Fibroblast of lung (primary cell): ENCODE results near the gene AP3S2. TPM values are rescaled to one million over a fixed set of nuclear protein-coding genes. Genes with fewer than 3 reads are reported as not detected.

ENCODE experiments used
- DNase-seq, 2 donors: peaks; one replicate each; pipeline versions ENCODE4 v3.0.0 to v3.0.0-alpha.2; 2010; ENCODE audit warnings: low read depth in 2 of 2
- H2AFZ ChIP-seq: 2 replicates; pipeline ENCODE4 v1.5.1; 2012; ENCODE audit warnings: low read length, control low read depth, inconsistent platforms
- H3K27ac ChIP-seq: 2 replicates; pipeline ENCODE4 v1.5.1; 2011; ENCODE audit warnings: low read length, control low read depth; ENCODE audit not compliant: insufficient read depth
- H3K27me3 ChIP-seq: 2 replicates; pipeline ENCODE4 v1.5.1; 2011; ENCODE audit warnings: mild to moderate bottlenecking, low read length; ENCODE audit not compliant: control insufficient read depth, insufficient read depth
- H3K36me3 ChIP-seq: 2 replicates; pipeline ENCODE4 v1.5.1; 2011; ENCODE audit warnings: low read length; ENCODE audit not compliant: control insufficient read depth, insufficient read depth
- H3K4me1 ChIP-seq: 2 replicates; pipeline ENCODE4 v1.5.1; 2011; ENCODE audit warnings: low read length; ENCODE audit not compliant: control insufficient read depth, insufficient read depth; ENCODE audit errors: extremely low read depth
- H3K4me2 ChIP-seq: 2 replicates; pipeline ENCODE4 v1.5.1; 2011; ENCODE audit warnings: low read length, control low read depth; ENCODE audit not compliant: insufficient read depth; ENCODE audit errors: extremely low read depth
- H3K4me3 ChIP-seq, 4 experiments: fragments of 200-600 bp in 1 of 4; sonication (generic) in 1 of 4; replicated peaks in 1 of 4; 2 replicates each; pipeline ENCODE4 v1.5.1; 2011 to 2016; ENCODE audit warnings: low read length in 4 of 4, low read depth in 3 of 4, mild to moderate bottlenecking in 3 of 4, control low read depth in 2 of 4, inconsistent platforms in 1 of 4, mixed read lengths in 1 of 4; ENCODE audit not compliant: insufficient read depth in 1 of 4; ENCODE audit errors: control extremely low read depth in 1 of 4
- H3K79me2 ChIP-seq: 2 replicates; pipeline ENCODE4 v1.5.1; 2012; ENCODE audit warnings: mild to moderate bottlenecking, low read length, inconsistent platforms; ENCODE audit not compliant: control insufficient read depth, insufficient read depth
- H3K9ac ChIP-seq: 2 replicates; pipeline ENCODE4 v1.5.1; 2011; ENCODE audit warnings: mild to moderate bottlenecking, low read length, control low read depth; ENCODE audit not compliant: insufficient read depth
- H3K9me3 ChIP-seq: 2 replicates; pipeline ENCODE4 v1.5.1; 2012; ENCODE audit warnings: low read depth, low read length; ENCODE audit not compliant: control insufficient read depth, insufficient read depth
- H4K20me1 ChIP-seq: 2 replicates; pipeline ENCODE4 v1.5.1; 2011; ENCODE audit warnings: low read length; ENCODE audit not compliant: control insufficient read depth, insufficient read depth; ENCODE audit errors: extremely low read depth
- EZH2 ChIP-seq: IDR thresholded peaks from 2 replicates; pipeline ENCODE4 v1.5.1; 2012; ENCODE audit warnings: low read length, control low read depth, mild to moderate bottlenecking; ENCODE audit errors: missing control alignments
- polyA plus RNA-seq, 2 donors: library from polyadenylated mRNA; depleted of rRNA in 1 of 2; stranded (reverse) in 1 of 2; unstranded in 1 of 2; fragments of >200 nt; gene quantifications; 2 replicates each; pipeline ENCODE4 v1.2.1, GENCODE V29; 2011 to 2012; ENCODE audit warnings: missing spikeins in 1 of 2
- total RNA-seq: library from RNA; depleted of rRNA; stranded (reverse); fragments of >200 nt; gene quantifications from 2 replicates; pipeline ENCODE4 v1.2.1, GENCODE V29; 2014
- TF ChIP-seq, protein P1 (sequence below), 2 donors: IDR thresholded peaks in 1 of 2; conservative IDR thresholded peaks in 1 of 2; 1 replicate in 1 of 2; 2 replicates in 1 of 2; pipeline ENCODE4 v1.5.1; 2011 to 2012; ENCODE audit warnings: low read length in 2 of 2, control low read depth in 1 of 2, inconsistent platforms in 1 of 2, low read depth in 1 of 2, mild to moderate bottlenecking in 1 of 2

The AP3S2 gene
- total and polyA plus RNA-seq, 2 donors (not counting 1 experiment from before 2014, with no cell fraction given) = 54.4 to 69.5 TPM

GRCh38 chr15:89903015-89903857 lies 9.4 kb upstream of the AP3S2 start:
- H3K36me3 ChIP-seq = peaks cover 8% of the 10 kb centered on the region
- no peaks in the 10 kb centered on the region for H4K20me1 ChIP-seq
- H2AFZ ChIP-seq = no peak overlapping the region
- no peaks in the 10 kb centered on the region for H3K9me3 ChIP-seq
- no peak overlapping the region for H3K4me2 ChIP-seq
- no peak for DNase-seq
- H3K79me2 ChIP-seq = no peaks in the 10 kb centered on the region
- no peaks in the 10 kb centered on the region for H3K4me1 ChIP-seq
- no peak overlapping the region for H3K9ac ChIP-seq
- no peak overlapping the region for H3K27ac ChIP-seq
- TF ChIP-seq EZH2 = no peak
- TF ChIP-seq, protein P1, sequence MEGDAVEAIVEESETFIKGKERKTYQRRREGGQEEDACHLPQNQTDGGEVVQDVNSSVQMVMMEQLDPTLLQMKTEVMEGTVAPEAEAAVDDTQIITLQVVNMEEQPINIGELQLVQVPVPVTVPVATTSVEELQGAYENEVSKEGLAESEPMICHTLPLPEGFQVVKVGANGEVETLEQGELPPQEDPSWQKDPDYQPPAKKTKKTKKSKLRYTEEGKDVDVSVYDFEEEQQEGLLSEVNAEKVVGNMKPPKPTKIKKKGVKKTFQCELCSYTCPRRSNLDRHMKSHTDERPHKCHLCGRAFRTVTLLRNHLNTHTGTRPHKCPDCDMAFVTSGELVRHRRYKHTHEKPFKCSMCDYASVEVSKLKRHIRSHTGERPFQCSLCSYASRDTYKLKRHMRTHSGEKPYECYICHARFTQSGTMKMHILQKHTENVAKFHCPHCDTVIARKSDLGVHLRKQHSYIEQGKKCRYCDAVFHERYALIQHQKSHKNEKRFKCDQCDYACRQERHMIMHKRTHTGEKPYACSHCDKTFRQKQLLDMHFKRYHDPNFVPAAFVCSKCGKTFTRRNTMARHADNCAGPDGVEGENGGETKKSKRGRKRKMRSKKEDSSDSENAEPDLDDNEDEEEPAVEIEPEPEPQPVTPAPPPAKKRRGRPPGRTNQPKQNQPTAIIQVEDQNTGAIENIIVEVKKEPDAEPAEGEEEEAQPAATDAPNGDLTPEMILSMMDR (conservative IDR thresholded peaks at IDR 0.05 in 1 of 2, IDR thresholded peaks at IDR 0.05 in 1 of 2; ENCODE audit: low read depth in 1 of 2, low read length in 2 of 2) = no peak
- H3K4me3 ChIP-seq = no peak overlapping the region
- no peaks in the 10 kb centered on the region for H3K27me3 ChIP-seq

GRCh38 chr15:89900849-89901248 lies 7.1 kb upstream of the AP3S2 start:
- Histone ChIP-seq H3K9ac (no peak overlapping the region), H3K27ac (no peak overlapping the region), H3K79me2 (no peaks in the 10 kb centered on the region), H2AFZ (no peak overlapping the region), H3K4me1 (no peaks in the 10 kb centered on the region), H4K20me1 (no peaks in the 10 kb centered on the region), H3K36me3 (peaks cover 6% of the 10 kb centered on the region), H3K9me3 (no peaks in the 10 kb centered on the region), H3K4me2 (no peak overlapping the region), H3K27me3 (no peaks in the 10 kb centered on the region), H3K4me3 (no peak overlapping the region)
- DNase-seq = no peak
- TF ChIP-seq EZH2 = no peak
- TF ChIP-seq, protein P1 (conservative IDR thresholded peaks at IDR 0.05 in 1 of 2, IDR thresholded peaks at IDR 0.05 in 1 of 2; ENCODE audit: low read depth in 1 of 2, low read length in 2 of 2) = no peak

GRCh38 chr15:89899951-89900567 lies 6.3 kb upstream of the AP3S2 start:
- Histone ChIP-seq H3K4me1 (no peaks in the 10 kb centered on the region), H3K9ac (no peak overlapping the region), H3K4me2 (no peak overlapping the region)

More at GRCh38 chr15:89899951-89900567, 6.3 kb upstream of the AP3S2 start:
- Histone ChIP-seq H3K4me3 (no peak overlapping the region), H3K27me3 (no peaks in the 10 kb centered on the region), H4K20me1 (no peaks in the 10 kb centered on the region), H2AFZ (no peak overlapping the region), H3K27ac (no peak overlapping the region), H3K36me3 (peaks cover 6% of the 10 kb centered on the region), H3K9me3 (no peaks in the 10 kb centered on the region), H3K79me2 (no peaks in the 10 kb centered on the region)
- TF ChIP-seq, protein P1 (conservative IDR thresholded peaks at IDR 0.05 in 1 of 2, IDR thresholded peaks at IDR 0.05 in 1 of 2; ENCODE audit: low read depth in 1 of 2, low read length in 2 of 2) = no peak
- TF ChIP-seq EZH2 = no peak
- DNase-seq = no peak
